Right forelimb (tissue), 1 donor: ENCODE results near the gene KCNE3.

Source experiments
- DNase-seq: peaks from one replicate; pipeline ENCODE4 v3.0.0-alpha.2; 2018

KCNE3 gene

DNA sequence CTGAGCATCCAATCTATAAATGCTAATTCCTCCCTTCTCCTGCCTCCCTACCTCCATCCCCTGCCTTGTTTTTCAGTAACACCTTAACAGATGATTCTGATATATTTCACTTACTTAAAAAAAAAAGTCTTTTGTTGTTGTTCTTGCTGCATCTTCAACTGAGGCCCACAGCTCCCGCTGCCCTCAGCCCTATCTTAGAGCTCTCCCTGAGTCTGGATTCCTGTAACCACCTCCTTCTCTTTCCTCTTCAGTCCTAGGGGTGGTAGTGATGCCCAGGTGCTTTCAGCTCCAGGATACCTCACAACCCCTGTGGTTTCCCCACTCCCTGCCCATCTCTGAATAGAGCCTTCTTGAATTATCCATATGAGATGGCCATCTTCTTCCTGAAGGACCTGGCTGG is 3.7 kb upstream of the KCNE3 start:
- no peak for DNase-seq

DNA sequence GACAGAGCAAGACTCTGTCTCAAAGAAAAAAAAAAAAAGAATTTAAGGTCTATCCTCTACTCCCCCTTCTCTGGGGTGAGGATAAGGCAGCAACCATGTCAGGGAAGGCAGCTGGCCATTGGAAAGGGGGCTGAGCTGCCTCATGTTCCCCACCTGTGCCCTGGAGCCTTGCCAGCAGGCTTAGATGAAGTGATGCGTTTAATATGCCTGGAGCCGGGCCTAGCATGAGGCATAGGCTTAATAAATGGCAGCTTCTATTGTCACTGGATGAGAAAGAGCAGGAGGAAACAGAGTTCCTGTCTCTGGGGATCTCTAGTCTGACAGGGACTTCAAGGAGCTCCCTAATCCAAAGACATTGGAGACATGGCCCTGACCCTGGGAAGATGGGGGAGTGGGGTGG is 3.2 kb upstream of the KCNE3 start:
- peak; percentile 29 for DNase-seq

DNA sequence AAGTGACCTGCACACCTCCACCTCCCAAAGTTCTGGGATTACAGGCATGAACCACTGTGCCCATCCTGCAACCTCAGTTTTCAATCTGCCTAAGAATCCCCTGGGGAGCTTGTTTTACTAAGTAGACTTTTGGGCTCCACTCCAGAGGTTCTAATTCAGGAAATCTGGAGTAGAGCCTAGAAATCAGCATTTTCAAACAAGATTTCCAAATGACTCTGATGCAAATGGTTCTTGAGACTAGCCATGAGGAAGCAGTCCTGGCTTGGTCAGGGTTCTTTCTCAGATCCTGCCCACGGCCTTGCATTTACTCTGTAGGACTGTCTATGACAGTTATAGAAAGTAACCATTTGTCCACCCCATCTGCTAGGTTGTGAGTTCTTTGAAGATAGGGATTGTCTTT is 1.6 kb upstream of the KCNE3 start:
- no peak for DNase-seq

DNA sequence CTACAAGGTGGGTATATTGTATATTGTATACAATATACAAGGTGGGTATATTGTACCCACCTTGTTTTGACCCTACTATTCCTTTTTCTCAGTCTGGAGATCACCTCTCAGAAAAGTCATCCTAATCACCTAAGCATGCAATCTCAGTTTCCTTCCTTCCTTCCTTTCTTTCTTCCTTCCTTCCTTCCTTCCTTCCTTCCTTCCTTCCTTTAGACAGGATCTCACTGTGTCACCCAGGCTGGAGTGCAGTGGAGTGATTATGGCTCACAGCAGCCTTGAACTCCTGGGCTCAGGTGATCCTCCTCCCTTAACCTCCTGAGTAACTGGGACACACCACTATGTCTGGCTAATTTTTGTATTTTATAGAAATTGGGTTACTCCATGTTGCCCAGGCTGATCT is 1.2 kb upstream of the KCNE3 start:
- DNase-seq = no peak

DNA sequence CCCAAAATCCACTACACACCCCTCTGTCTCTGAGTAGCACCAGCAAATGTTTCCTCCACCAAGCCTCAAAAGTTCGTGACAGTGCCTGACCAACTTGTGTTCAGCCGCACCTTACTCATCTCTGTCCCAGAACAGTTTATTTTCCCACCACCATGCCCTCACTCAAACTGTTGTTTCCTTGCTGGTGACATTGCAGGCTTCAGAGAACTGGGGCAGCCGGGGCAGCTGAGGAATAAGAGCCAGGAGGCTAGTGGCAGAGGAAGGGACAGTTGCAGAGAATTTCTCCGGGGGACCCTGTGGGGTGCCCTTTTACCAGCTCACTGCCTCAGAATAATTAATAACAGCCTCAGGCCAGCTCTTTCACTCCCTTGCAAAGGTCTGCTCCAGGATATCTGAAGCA is 709 bp upstream of the KCNE3 start:
- peak; percentile 29 for DNase-seq

DNA sequence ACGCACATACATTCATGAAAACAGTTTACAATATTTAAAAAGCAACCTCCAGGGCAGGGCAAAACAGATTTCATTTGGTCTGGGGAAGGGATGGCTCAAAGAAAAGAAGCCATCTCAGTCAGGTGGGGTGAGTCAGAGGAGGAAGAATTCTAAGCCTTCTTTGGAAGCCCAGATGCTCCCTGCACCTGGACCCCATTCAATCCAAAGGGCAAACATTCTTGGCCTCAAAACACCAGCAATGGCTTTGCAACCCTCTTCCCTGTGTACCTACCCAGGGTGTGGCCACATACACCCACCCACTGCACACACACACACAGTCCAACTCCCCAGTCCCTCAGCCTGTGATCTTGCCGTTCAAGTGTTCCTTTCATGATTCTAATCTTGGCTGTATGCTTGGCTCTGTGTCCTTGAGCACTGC is 2.0 kb downstream of the KCNE3 start:
- DNase-seq = peak; percentile 23

DNA sequence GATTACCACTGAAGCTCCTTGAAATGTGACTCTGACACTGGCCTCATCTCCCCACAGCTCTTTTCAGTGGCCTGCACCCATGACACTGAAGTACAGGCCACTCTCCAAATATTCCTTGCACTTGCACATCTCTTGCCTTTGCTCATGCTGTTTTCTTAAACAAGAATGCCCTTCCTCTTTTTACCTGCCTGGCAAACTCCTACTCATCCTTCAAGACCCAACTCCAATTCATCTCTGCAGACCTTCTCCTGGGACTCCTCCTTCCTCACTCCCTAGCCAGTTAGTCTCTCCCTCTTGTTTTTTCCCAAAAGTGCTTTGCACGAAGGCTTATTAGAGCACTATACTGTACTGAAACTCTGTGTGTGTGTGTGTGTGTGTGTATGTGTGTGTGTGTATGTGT is 2.6 kb downstream of the KCNE3 start:
- peak; percentile 15 for DNase-seq

DNA sequence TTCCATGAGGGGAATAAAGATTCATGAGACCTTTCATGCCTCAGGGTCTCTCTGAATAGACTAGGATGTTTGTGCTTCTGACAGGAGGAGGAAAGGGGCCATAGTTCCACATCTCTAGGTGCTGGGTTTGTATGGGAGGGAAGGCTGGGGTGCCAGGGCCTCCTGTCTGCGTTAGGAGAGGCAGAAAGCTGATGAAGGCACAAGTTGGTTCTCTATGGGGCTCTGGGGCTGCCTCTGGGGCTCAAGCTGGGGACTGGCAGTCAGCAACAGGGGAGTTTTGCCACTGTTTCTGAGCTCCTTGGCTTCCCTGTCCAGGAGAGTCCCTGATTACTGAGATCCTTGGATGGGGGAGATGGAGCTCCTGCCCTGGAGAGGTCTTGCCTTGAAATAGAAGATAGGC is 4.1 kb downstream of the KCNE3 start:
- no peak for DNase-seq

DNA sequence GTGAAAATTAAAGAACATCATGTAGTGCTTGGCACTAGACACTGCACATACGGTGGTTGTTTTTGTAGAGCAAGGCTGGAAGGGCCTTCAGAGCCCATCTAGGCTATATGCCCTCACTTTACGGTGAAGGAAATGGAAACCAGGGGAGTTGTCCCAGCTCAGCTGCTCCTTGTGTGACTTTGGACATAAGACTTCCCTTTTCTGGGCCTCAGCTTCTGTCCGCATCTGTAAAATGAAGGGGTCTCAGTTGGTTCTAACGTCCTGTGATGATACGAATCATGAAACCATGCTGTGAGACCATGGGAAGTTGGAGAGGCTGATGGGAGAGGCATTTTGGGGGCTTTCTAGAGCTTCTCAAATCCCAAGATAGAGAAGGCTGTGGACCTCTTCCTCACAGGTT is 4.7 kb downstream of the KCNE3 start:
- no peak for DNase-seq

DNA sequence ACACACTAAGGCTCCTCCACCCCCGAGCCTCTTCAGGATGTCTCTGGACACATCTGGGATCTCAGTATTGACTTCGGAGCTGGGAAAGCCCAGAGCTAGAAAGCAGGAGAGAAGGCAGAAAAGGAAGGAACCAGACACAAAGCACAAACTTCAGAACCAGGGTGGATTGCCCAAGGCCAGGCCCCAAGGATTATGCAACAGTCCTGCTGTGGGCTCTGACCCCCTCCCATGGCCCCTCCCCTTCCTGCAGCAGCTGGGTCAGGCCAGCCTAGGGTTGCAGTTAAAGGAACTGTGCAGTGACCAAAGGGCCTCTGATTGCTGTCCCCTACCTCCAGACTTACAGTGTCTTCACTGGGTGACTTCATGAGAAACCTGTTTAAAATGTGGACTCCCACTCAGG is 5.3 kb downstream of the KCNE3 start:
- DNase-seq = no peak

DNA sequence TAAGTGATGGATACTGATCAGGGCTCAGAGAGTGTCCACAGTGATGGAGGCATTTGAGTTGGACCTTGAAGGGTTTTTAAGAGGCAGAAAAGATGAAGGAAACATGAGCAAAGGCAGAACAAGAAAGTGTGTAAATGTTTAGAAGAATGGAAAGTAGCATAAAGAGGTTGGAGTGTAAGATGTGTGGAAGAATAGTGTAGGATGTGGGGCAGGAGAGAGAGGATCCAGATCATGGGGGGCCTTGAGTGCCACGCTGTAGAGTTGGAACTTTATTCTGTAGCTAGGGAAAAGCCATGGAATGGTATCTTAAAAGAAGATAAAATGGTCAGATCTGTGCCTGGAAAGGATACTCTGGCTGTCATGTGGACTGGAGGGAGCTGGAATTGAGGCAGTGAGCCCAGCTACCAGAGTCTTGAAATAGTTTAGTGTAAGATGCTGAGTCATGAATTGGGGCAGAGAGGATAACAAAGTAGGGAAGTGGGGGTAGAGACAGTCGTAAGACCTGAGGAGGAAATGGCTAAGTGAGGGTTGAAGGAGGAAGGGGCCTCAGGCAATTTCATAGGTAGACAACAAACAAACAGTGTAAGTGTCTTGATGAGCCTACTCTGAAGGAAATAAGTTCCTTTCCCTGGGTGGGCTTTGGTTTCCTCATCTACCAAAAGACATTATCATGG is 6.7 kb downstream of the KCNE3 start:
- no peak for DNase-seq

DNA sequence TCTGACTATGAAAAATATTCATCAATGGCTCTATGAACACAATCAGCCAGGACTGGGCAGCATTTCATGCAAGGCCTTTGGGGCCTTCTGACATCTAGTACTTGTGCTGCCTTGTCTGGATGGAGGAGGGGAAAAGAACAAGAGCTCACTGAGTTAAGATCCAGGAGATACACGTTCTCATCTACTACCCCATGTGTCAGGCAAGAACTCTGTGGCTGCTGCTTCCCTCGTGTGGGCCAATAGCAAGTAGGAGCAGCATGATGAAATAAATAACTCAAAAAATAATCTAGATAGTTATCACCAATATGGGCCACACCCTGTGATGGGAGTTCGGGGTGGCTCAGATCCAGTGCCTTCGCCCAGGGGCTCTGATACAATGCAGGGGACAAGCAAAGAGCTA is 7.3 kb downstream of the KCNE3 start:
- no peak for DNase-seq

DNA sequence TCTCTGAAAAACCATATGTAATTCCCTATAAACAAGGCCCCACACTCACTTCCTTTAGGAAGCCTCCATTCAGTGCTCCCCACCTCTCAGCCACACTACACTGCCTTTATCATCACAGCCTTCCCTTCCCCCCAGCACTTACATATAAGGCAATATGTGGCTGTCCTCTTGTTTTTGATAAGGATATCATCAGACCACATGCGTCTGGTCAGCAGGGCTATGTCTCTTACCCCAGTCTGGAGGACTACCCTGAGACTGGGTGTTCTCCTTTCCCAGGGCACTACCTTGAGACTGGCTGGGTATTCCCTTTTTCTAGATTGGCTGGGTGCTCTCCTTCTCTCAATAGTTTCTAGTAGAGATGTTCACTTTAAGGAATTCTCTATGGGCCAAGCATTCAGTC is 7.8 kb downstream of the KCNE3 start:
- no peak for DNase-seq

DNA sequence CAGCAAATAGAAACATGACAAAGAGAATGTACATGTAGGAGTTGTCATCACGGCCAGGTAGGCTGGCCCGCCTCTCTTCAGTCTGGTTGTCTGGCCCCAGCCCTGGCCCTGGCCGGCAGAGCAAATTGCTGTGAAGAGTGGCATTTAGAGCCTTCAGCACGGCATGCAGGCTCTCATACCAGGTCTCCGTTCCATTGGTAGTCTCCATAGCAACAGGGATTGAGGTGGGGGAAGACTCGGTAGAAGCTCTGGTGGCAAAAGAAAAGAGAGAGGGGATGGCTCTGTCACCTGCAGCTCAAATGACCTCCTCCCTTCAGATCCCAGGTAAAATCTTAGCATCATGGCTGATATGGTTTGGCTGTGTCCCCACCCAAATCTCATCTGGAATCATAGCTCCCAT is 10.0 kb downstream of the KCNE3 start:
- no peak for DNase-seq

DNA sequence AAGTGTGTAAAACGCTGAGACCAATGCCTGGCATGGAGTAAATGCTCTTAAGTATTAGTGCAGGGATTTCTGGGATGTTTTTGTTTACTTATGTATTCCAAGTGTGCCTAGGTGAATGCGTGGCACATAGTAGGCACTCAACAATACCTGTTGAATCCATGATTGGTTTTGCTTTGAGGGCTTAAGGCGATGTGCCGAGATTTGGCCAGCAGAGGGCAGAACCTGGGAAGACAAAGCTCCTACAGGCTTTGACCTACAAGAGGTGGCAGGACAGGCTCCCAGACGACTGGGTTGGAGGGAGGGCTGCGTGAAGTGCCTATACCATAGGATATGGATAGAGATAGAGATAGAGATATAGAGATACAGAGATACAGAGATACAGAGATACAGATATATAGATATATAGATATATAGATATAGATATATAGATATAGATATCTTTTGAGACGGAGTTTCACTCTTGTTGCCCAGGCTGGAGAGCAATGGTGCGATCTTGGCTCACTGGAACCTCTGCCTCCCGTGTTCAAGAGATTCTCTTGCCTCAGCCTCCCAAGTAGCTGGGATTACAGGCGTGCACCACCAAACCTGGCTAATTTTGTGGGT is 13.9 kb downstream of the KCNE3 start:
- DNase-seq = peak; percentile 67

DNA sequence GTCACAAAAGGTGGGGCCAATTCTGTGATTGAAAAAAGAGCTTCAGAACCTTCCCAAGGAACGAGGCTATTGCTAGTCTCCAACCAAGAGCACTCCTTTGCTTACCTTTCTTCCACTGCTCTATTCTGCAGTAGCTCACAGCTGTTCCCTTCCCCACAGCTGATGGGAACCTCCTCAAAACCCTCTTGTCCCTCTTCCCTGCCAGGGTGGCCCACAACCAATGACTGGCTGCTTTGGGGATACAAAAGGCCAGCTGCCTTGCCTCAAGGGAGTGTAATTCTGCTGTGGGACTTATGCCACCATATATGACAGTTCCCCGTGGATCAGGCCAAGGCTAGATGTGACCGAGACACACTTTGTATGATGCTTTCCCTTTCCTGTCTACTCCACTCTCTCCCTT is 15.0 kb downstream of the KCNE3 start:
- DNase-seq = no peak

DNA sequence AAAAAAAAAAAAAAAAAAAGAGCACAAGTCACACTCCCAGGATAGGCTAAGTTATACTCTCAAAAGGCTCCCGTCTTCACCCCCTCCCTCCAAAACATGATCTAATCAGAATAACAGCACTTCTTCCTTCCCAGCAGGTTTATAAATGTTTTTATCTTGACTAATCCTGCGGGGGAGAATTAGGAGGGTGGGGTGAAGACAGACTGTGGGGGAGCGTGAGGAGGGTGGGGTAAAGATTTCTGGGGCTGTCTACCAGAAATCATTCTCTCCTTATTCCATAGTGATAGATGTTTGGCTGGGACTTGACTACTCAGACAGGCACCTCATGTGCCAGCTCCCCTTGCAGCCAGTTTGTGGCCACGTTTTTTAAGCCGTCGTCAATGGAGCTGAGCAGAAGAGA is 17.0 kb downstream of the KCNE3 start:
- no peak for DNase-seq

DNA sequence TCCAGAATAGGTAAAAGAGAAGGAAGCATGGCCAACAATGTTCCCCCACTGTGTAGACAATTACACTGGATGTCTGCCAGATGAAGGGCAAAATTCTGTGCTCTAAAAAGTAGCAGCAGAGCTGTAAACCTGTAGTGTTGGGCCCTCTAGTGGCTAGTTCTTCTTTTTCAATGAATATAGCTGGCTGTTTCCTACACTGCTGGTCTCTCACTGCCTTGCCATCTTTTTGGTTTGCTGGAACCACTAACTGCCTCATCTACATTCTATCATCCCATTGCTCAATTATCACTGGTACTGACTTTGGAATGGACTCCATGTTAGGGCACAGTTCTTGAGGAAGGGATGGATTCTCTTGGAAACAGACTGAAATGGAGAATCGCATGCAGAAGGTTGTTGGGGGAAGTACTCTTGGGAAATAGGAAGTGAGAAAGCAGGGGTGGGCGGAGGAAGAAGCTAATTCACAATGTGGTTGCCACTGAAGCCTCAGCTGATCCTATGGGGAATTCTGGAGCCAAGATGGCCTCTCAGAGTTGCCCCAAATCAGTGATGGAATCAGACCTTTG is 17.9 kb downstream of the KCNE3 start:
- DNase-seq = peak; percentile 56

DNA sequence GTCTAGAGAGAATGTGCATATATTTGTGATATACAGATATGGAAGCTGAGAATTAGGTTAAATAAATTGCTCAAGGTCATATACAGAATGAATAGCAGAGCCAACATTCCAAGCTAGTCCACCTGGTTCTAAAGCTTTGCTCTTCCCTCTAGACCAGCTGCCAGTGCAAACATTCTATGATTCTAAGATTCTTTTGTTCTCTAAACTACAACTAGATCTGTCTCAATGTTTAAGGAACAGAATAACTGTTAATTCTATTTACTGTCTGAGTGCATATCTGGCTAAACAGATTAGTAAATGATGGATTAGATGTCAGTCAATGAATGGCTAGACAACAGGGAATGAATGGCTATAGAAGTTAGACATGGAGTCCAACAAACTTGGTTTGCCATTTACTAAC is 19.6 kb downstream of the KCNE3 start:
- no peak for DNase-seq

DNA sequence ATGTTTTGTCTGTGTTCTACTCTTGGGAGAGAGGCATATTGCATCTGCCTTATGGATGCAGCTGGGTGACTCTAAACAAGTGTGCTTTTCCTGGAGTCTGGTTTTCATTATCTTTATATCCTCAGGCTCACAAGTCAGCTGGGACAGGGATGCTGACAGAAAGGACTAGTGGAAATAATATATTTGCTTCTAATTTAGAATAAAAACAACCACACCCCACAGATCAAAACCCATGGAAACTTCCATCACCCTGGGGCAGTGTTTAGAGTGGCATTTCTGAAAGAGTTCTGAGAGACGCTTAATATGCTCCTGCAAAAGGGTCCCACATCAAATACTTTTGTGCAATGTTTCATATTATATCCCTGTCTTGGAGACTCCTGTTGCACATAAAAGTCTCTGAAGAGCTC is 20.8 kb downstream of the KCNE3 start:
- no peak for DNase-seq

DNA sequence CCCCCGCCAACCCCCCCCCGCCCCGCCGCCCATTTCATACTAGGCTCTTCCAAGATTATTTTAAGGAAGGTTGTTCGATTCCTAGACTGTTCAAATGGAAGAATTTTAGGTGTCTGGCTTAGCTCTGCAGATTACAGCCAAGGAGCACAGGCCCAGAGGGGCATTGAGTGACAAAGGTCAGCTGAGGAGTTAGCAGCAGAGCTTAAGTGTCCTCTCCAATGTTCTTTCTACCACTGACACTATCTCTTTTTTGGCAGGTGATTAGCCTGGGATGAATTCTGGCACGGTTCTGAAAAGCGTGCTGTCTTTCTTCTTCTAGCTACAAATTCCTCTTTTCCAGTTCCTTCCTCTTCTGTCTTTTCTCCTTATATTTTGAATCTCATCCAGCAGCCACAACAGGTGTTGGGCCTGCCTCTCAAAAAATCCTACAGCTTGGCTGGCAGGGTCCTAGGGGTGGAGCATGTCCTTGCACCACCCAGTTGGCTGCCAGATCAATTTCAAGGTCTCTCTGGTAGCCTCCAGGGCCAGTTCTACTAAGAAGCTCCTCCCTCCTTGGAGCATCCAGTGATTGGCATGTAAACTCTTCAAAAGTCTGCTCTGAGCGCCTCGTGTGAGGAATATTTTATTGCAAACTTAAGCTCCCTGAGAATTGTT is 23.0 kb downstream of the KCNE3 start:
- DNase-seq = no peak

DNA sequence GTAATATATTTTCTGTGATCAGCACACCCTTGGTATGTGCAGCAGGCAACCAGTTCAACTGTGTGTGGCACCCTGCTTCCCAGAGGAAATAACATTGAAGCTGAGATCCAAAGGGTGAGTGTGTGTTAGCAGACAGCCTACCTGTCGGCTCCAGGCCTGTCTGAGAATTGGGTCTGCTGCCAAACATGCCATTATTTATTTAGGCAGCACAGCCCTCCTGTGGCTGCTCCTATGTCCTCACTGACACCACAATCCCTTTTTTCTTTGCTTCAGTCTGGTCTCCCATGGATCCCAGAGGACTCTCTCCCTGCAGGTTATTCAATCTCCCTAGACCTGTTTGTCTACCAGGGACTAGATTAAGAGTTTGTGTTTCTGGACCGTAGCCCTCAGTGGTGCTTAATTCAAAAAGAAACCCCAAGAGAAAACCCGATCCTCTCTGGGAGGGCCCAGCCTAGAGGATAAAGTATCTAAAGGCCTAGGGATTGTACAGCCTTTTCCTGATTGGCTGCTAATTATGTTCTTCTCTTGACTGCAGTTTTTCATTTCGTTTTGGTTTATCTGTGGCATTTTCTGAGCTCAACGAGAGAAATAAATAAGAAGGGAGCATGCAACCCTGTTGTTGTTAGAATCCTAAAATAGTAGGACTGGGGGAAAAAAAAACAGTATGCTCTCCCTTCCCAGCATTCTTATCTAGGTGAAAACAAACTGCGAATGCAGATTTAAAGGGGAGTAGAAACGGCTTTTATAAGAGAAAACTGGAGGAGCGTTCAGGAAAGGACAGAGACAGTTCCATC is 24.1 kb downstream of the KCNE3 start:
- no peak for DNase-seq

DNA sequence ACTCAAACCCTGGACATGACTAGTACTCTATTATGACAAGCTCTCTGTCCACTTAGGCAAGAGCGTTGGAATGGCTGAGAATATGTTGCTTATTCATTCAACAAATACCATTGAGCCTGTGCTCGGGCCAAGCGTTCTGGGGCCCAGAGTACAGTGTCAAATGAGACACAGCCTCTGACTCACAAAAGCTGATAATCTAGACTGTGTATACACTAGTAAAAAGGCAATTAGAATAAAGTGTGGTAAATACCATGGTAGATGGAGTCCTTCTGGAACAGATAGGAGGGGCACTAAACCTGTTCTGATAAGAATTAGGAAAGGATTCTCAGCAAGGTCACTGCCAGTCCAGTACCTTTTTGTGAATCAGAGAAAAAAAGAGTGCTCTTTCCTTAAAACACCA is 24.7 kb downstream of the KCNE3 start:
- DNase-seq = no peak

DNA sequence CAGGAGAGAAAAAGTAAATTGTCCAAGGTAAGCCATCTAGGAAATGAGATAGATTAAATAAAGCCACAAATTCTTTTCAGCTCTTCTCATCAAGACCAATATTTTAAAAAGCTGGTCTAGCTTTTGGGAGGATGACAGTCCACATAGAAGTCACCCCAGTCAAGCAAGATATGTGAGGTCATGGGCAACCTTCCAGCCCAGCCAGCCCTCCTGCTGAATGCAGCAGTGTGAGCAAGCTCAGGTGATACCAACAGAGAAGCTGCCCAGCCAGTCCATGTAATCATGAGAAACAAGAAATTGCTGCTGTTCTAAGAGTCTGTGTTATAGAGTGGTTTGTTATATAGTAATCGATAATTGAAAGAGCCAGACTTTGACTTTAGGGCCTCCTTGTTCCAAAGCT is 28.7 kb downstream of the KCNE3 start:
- no peak for DNase-seq
